ENCODE measurements around the gene ENOSF1. TPM values are rescaled to one million over a fixed set of nuclear protein-coding genes. Genes with fewer than 3 reads are reported as not detected.
A peak's percentile ranks its signal among the peaks of the same experiment; 100 is the strongest.

Gene ENOSF1
- total and polyA plus RNA-seq, 10 of the 15 experiments (the other 5 are each of a cell fraction or from before 2014, with no cell fraction given), result 12.5 to 43.3 (median 29.5) TPM

DNA sequence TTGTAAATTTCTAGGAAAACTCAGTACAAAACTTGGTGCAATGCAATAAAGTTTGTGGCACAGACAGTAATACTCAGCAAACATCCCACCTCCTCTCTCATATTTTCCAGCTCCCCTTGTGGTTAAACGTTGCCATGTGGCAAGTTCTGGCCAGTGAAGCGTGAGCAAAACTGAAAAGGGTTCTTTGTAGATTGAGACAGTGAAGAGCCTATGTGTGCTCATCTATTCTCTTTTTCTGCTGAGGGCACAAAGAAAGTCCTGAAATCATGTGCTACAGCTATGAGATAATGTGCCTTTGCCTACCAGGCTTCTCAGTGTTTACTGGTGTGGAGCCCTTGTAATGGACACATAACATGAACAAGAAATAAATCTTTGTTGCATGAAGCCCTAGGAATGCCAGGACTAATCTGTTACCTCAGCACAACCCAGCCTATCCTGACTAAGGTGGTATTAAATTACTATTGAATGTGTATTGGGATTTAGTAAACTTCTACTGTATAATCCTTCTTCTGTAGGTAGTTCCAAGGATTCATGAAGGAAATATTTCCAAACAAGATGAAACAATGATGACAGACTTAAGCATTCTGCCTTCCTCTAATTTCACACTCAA, 67.9 kb downstream of the ENOSF1 start:
- in situ Hi-C loops (cut with MboI), result no loop called here
- Histone ChIP-seq H3K9me3 (replicated peaks; ENCODE audit: control insufficient read depth, insufficient read depth, low read length) (no peaks in the 10 kb centered on the region), H2AFZ (ENCODE audit: control insufficient read depth, low read depth, low read length) (no peak overlapping the region), H3K27ac (ENCODE audit: control insufficient read depth, insufficient read depth) (no peak overlapping the region), H3K27me3 (replicated peaks in 1 of 2; ENCODE audit: control insufficient read depth in 2 of 2, insufficient read depth in 2 of 2, low read length in 1 of 2) (no peaks in the 10 kb centered on the region), H3K4me1 (ENCODE audit: control insufficient read depth, insufficient read depth, low read length) (peaks cover 5% of the 10 kb centered on the region; the same call in 1 of the 2 replicates), H3K36me3 (ENCODE audit: control insufficient read depth in 2 of 2, insufficient read depth in 2 of 2, low read length in 1 of 2) (no peaks in the 10 kb centered on the region), H3K4me3 (no peak overlapping the region), H4K20me1 (ENCODE audit: control insufficient read depth, insufficient read depth) (no peaks in the 10 kb centered on the region), H3K4me2 (ENCODE audit: control insufficient read depth, insufficient read depth) (no peak overlapping the region), H3K79me2 (ENCODE audit: control insufficient read depth, insufficient read depth, low read length) (no peaks in the 10 kb centered on the region), H3K9ac (ENCODE audit: control insufficient read depth, insufficient read depth, low read length) (no peak overlapping the region)
- FAIRE-seq, result no peak
- peak; percentile 71 for ATAC-seq
- WGBS (ENCODE audit: insufficient coverage, insufficient replicate concordance, low lambda C conversion rate, missing lambda C conversion rate), result 27% methylated on average over 2 of the region's 2 CpGs
- intact Hi-C loops (cut with micrococcal nuclease; ENCODE audit: unreplicated experiment), result no loop called here
- ChIA-PET CTCF (interaction anchor here (4.2 kb wide), 1 partner anchor 19 kb away, joined by 18 read pairs; no protein-coding TSS in a partner anchor), SMC1A (ENCODE audit: uncharacterized antibody, unreplicated experiment) (interaction anchor here (1.0 to 1.6 kb wide), 3 partner anchors 14 to 74 kb away, joined by 3 read pairs; no protein-coding TSS in a partner anchor), POLR2A (no interaction called here), RAD21 (ENCODE audit: unreplicated experiment) (interaction anchor here (1.2 kb wide), 1 partner anchor 21 kb away, joined by 3 read pairs; no protein-coding TSS in a partner anchor)
- BruUV-seq (replicated peaks), result no TSS peak
- peak; percentile 19 for DNase-seq (ENCODE audit: low read depth, low spot score)
- TF ChIP-seq POU2F2 (IDR thresholded peaks at IDR 0.05; ENCODE audit: borderline replicate concordance, low read depth, low read length) (no peak), IRF4 (IDR thresholded peaks at IDR 0.05; ENCODE audit: low read depth, low read length) (no peak), ZSCAN29 (IDR thresholded peaks at IDR 0.05) (no peak), EED (IDR thresholded peaks at IDR 0.05; ENCODE audit: low read depth) (no peak), HCFC1 (IDR thresholded peaks at IDR 0.05; ENCODE audit: low read length) (no peak), LARP7 (IDR thresholded peaks at IDR 0.05) (no peak)
- TF ChIP-seq, protein P1, sequence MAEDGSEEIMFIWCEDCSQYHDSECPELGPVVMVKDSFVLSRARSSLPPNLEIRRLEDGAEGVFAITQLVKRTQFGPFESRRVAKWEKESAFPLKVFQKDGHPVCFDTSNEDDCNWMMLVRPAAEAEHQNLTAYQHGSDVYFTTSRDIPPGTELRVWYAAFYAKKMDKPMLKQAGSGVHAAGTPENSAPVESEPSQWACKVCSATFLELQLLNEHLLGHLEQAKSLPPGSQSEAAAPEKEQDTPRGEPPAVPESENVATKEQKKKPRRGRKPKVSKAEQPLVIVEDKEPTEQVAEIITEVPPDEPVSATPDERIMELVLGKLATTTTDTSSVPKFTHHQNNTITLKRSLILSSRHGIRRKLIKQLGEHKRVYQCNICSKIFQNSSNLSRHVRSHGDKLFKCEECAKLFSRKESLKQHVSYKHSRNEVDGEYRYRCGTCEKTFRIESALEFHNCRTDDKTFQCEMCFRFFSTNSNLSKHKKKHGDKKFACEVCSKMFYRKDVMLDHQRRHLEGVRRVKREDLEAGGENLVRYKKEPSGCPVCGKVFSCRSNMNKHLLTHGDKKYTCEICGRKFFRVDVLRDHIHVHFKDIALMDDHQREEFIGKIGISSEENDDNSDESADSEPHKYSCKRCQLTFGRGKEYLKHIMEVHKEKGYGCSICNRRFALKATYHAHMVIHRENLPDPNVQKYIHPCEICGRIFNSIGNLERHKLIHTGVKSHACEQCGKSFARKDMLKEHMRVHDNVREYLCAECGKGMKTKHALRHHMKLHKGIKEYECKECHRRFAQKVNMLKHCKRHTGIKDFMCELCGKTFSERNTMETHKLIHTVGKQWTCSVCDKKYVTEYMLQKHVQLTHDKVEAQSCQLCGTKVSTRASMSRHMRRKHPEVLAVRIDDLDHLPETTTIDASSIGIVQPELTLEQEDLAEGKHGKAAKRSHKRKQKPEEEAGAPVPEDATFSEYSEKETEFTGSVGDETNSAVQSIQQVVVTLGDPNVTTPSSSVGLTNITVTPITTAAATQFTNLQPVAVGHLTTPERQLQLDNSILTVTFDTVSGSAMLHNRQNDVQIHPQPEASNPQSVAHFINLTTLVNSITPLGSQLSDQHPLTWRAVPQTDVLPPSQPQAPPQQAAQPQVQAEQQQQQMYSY (CRISPR knock-in tag; IDR thresholded peaks at IDR 0.05), result no peak
- TF ChIP-seq, protein P2, sequence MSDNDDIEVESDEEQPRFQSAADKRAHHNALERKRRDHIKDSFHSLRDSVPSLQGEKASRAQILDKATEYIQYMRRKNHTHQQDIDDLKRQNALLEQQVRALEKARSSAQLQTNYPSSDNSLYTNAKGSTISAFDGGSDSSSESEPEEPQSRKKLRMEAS (IDR thresholded peaks at IDR 0.05; ENCODE audit: low read depth, low read length), result no peak
- TF ChIP-seq, protein P3, sequence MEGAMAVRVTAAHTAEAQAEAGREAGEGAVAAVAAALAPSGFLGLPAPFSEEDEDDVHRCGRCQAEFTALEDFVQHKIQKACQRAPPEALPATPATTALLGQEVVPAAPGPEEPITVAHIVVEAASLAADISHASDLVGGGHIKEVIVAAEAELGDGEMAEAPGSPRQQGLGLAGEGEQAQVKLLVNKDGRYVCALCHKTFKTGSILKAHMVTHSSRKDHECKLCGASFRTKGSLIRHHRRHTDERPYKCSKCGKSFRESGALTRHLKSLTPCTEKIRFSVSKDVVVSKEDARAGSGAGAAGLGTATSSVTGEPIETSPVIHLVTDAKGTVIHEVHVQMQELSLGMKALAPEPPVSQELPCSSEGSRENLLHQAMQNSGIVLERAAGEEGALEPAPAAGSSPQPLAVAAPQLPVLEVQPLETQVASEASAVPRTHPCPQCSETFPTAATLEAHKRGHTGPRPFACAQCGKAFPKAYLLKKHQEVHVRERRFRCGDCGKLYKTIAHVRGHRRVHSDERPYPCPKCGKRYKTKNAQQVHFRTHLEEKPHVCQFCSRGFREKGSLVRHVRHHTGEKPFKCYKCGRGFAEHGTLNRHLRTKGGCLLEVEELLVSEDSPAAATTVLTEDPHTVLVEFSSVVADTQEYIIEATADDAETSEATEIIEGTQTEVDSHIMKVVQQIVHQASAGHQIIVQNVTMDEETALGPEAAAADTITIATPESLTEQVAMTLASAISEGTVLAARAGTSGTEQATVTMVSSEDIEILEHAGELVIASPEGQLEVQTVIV (IDR thresholded peaks at IDR 0.05; ENCODE audit: borderline replicate concordance, partially characterized antibody), result no peak
- TF ChIP-seq, protein P4, sequence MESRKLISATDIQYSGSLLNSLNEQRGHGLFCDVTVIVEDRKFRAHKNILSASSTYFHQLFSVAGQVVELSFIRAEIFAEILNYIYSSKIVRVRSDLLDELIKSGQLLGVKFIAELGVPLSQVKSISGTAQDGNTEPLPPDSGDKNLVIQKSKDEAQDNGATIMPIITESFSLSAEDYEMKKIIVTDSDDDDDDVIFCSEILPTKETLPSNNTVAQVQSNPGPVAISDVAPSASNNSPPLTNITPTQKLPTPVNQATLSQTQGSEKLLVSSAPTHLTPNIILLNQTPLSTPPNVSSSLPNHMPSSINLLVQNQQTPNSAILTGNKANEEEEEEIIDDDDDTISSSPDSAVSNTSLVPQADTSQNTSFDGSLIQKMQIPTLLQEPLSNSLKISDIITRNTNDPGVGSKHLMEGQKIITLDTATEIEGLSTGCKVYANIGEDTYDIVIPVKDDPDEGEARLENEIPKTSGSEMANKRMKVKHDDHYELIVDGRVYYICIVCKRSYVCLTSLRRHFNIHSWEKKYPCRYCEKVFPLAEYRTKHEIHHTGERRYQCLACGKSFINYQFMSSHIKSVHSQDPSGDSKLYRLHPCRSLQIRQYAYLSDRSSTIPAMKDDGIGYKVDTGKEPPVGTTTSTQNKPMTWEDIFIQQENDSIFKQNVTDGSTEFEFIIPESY (IDR thresholded peaks at IDR 0.05), result no peak
- TF ChIP-seq, protein P5, sequence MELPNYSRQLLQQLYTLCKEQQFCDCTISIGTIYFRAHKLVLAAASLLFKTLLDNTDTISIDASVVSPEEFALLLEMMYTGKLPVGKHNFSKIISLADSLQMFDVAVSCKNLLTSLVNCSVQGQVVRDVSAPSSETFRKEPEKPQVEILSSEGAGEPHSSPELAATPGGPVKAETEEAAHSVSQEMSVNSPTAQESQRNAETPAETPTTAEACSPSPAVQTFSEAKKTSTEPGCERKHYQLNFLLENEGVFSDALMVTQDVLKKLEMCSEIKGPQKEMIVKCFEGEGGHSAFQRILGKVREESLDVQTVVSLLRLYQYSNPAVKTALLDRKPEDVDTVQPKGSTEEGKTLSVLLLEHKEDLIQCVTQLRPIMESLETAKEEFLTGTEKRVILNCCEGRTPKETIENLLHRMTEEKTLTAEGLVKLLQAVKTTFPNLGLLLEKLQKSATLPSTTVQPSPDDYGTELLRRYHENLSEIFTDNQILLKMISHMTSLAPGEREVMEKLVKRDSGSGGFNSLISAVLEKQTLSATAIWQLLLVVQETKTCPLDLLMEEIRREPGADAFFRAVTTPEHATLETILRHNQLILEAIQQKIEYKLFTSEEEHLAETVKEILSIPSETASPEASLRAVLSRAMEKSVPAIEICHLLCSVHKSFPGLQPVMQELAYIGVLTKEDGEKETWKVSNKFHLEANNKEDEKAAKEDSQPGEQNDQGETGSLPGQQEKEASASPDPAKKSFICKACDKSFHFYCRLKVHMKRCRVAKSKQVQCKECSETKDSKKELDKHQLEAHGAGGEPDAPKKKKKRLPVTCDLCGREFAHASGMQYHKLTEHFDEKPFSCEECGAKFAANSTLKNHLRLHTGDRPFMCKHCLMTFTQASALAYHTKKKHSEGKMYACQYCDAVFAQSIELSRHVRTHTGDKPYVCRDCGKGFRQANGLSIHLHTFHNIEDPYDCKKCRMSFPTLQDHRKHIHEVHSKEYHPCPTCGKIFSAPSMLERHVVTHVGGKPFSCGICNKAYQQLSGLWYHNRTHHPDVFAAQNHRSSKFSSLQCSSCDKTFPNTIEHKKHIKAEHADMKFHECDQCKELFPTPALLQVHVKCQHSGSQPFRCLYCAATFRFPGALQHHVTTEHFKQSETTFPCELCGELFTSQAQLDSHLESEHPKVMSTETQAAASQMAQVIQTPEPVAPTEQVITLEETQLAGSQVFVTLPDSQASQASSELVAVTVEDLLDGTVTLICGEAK (IDR thresholded peaks at IDR 0.05; ENCODE audit: borderline replicate concordance), result no peak

Data from GM12878 (cell line).